Measurements from ENCODE around the gene TRIP11. TPM values are rescaled to one million over a fixed set of nuclear protein-coding genes. Genes with fewer than 3 reads are reported as not detected.

The TRIP11 gene
- polyA plus RNA-seq, 1 donor from 2014 or later = 8.8 TPM

GRCh38 chr14:91942128-91942527 lies 97.7 kb downstream of the TRIP11 start:
- Histone ChIP-seq H3K9me3 (ENCODE audit: low read length) (no peaks in the 10 kb centered on the region), H3K4me2 (ENCODE audit: low read length) (no peak overlapping the region), H3K79me2 (replicated peaks; ENCODE audit: insufficient read depth, low read length) (no peaks in the 10 kb centered on the region), H3K27ac (ENCODE audit: low read length) (no peak overlapping the region), H4K20me1 (ENCODE audit: insufficient read depth) (no peaks in the 10 kb centered on the region), H3K36me3 (ENCODE audit: insufficient read depth, low read length) (no peaks in the 10 kb centered on the region), H3K9ac (ENCODE audit: low read length) (no peak overlapping the region), H3K27me3 (ENCODE audit: insufficient read depth, low read depth, low read length) (peaks cover 12% of the 10 kb centered on the region), H2AFZ (ENCODE audit: low read depth, low read length) (no peak overlapping the region), H3F3A (ENCODE audit: insufficient read depth, low read length, poor library complexity, severe bottlenecking) (no peaks in the 10 kb centered on the region), H3K9me2 (ENCODE audit: insufficient read depth, low read length) (no peaks in the 10 kb centered on the region), H3K4me3 (ENCODE audit: low read length) (no peak overlapping the region)
- no peak for TF ChIP-seq SMC3 (conservative IDR thresholded peaks at IDR 0.05; ENCODE audit: poor library complexity)
- TF ChIP-seq EZH2 (IDR thresholded peaks at IDR 0.05; ENCODE audit: borderline replicate concordance, insufficient read depth, low read length, poor library complexity, severe bottlenecking) = no peak
- TF ChIP-seq CTCF (IDR thresholded peaks at IDR 0.05; ENCODE audit: poor library complexity, severe bottlenecking) = no peak

DNA sequence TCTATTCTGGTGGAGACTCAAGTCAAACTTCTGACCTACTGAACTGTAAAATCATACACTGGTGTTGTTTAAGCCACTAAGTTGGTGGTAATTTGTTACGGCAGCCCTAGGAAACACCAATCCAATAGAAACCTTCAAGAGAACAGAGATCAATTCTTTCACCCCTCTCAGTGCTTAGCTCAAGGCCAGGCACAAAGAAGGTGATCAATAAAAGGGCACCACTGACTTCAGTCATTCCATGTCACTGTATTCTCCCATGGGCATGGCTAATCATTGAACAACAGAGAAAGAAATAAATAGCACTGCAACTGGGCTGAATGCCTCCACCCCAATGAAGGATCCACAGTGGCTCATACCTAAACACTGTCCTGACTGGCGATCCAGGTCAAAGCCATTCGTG lies 99.7 kb downstream of the TRIP11 start:
- H3K36me3 ChIP-seq (ENCODE audit: insufficient read depth, low read length) = no peaks in the 10 kb centered on the region
- H3K4me2 ChIP-seq (ENCODE audit: low read length) = no peak overlapping the region
- H3K27me3 ChIP-seq (ENCODE audit: insufficient read depth, low read depth, low read length) = no peaks in the 10 kb centered on the region
- no peaks in the 10 kb centered on the region for H3F3A ChIP-seq (ENCODE audit: insufficient read depth, low read length, poor library complexity, severe bottlenecking)
- H3K9me3 ChIP-seq (ENCODE audit: low read length) = no peaks in the 10 kb centered on the region
- no peaks in the 10 kb centered on the region for H3K9me2 ChIP-seq (ENCODE audit: insufficient read depth, low read length)
- no peaks in the 10 kb centered on the region for H3K79me2 ChIP-seq (replicated peaks; ENCODE audit: insufficient read depth, low read length)
- H3K9ac ChIP-seq (ENCODE audit: low read length) = no peak overlapping the region
- no peak overlapping the region for H3K4me3 ChIP-seq (ENCODE audit: low read length)
- TF ChIP-seq REST (IDR thresholded peaks at IDR 0.05; ENCODE audit: borderline replicate concordance) (no peak), MXI1 (conservative IDR thresholded peaks at IDR 0.05; ENCODE audit: poor library complexity, severe bottlenecking) (no peak), CTCF (IDR thresholded peaks at IDR 0.05; ENCODE audit: poor library complexity, severe bottlenecking) (no peak), TAF1 (IDR thresholded peaks at IDR 0.05; ENCODE audit: low read depth) (no peak), EZH2 (IDR thresholded peaks at IDR 0.05; ENCODE audit: borderline replicate concordance, insufficient read depth, low read length, poor library complexity, severe bottlenecking) (no peak), RAD21 (conservative IDR thresholded peaks at IDR 0.05) (no peak), EP300 (conservative IDR thresholded peaks at IDR 0.05; ENCODE audit: poor library complexity, severe bottlenecking) (no peak), POLR2AphosphoS5 (IDR thresholded peaks at IDR 0.05) (no peak)
- H3K27ac ChIP-seq (ENCODE audit: low read length) = no peak overlapping the region
- no peaks in the 10 kb centered on the region for H4K20me1 ChIP-seq (ENCODE audit: insufficient read depth)
- H2AFZ ChIP-seq (ENCODE audit: low read depth, low read length) = no peak overlapping the region

Measured in neural cell (in vitro differentiated cells).